ENCODE results near the gene PEPD.

- TF ChIP-seq ZNF138 (CRISPR knock-in tag; conservative IDR thresholded peaks at IDR 0.05): no peak
- TF ChIP-seq TCF7 (CRISPR knock-in tag; IDR thresholded peaks at IDR 0.05; ENCODE audit: low read depth): no peak
- no peak for TF ChIP-seq IRF2 (CRISPR knock-in tag; IDR thresholded peaks at IDR 0.05; ENCODE audit: borderline replicate concordance, low read depth)
- no peak for TF ChIP-seq SP1 (CRISPR knock-in tag; conservative IDR thresholded peaks at IDR 0.05)
- no peak for TF ChIP-seq MAX (CRISPR knock-in tag; IDR thresholded peaks at IDR 0.05)
- no peak for TF ChIP-seq CTCF (IDR thresholded peaks at IDR 0.05)
- no peak for TF ChIP-seq E2F5 (CRISPR knock-in tag; IDR thresholded peaks at IDR 0.05)
These were observed 70.9 kb downstream of the PEPD start for GRCh38 chr19:33450689-33451088.

Measured in WTC11 (cell line).